ENCODE results near the gene TNFRSF1B.

The TNFRSF1B gene

DNA sequence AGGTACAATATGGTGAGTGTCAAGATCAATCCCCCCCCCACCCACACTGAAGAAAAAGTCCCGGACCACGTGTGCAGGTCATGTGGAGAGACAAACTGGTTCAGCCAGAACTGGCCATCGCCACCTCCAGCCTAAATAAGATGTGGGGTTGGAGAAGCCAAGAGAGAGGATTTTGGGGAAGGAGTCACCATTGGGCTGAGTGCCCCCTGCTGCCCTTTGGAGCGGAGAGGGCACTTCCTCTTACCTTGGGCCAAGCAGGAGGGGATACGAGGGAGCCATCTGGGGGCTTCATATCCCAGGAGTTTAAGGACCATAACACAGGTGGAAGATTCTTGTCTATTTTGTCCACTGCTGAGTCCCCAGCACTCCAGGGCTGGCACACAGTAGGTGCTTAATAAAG is 2.6 kb upstream of the TNFRSF1B start:
- no peak overlapping the region for H3K27ac ChIP-seq (ENCODE audit: extremely low read depth, low read depth, low read length)
- no peaks in the 10 kb centered on the region for H3K9me3 ChIP-seq (ENCODE audit: control insufficient read depth, insufficient read depth, low read depth, low read length)
- H3K4me1 ChIP-seq (ENCODE audit: control insufficient read depth, insufficient read depth, low read length): no peaks in the 10 kb centered on the region
- H3K36me3 ChIP-seq (ENCODE audit: control insufficient read depth in 2 of 2, insufficient read depth in 1 of 2, low read length in 2 of 2): no peaks in the 10 kb centered on the region
- CTCF ChIA-PET: interaction anchor here (0.6 kb wide), 1 partner anchor 91 kb away, joined by 3 read pairs; no protein-coding TSS in a partner anchor
- no peak for TF ChIP-seq ZNF221 (tag by site-specific recombination; IDR thresholded peaks at IDR 0.05; ENCODE audit: borderline replicate concordance)
- no peak for TF ChIP-seq GFI1B (tag by site-specific recombination; IDR thresholded peaks at IDR 0.05)
- no peak for TF ChIP-seq ZNF600 (tag by site-specific recombination; IDR thresholded peaks at IDR 0.05)
- TF ChIP-seq ZNF707 (tag by site-specific recombination; IDR thresholded peaks at IDR 0.05): no peak
- no peak for TF ChIP-seq ZNF530 (tag by site-specific recombination; IDR thresholded peaks at IDR 0.05; ENCODE audit: low read depth)
- no peak for TF ChIP-seq ZNF76 (tag by site-specific recombination; IDR thresholded peaks at IDR 0.05; ENCODE audit: borderline replicate concordance, low read depth)
- TF ChIP-seq ZBTB17 (tag by site-specific recombination; IDR thresholded peaks at IDR 0.05): no peak
- no peak for TF ChIP-seq ZNF510 (tag by site-specific recombination; IDR thresholded peaks at IDR 0.05; ENCODE audit: insufficient replicate concordance)
- no peak for TF ChIP-seq ZNF521 (tag by site-specific recombination; IDR thresholded peaks at IDR 0.05)
- TF ChIP-seq ZNF214 (tag by site-specific recombination; IDR thresholded peaks at IDR 0.05; ENCODE audit: borderline replicate concordance): no peak
- TF ChIP-seq KLF8 (tag by site-specific recombination; IDR thresholded peaks at IDR 0.05): no peak
- no peak for TF ChIP-seq GLIS1 (tag by site-specific recombination; IDR thresholded peaks at IDR 0.05)
- TF ChIP-seq ZNF341 (tag by site-specific recombination; IDR thresholded peaks at IDR 0.05; ENCODE audit: low read depth): no peak
- TF ChIP-seq REST (tag by site-specific recombination; IDR thresholded peaks at IDR 0.05): no peak
- no peak for TF ChIP-seq ZNF324 (tag by site-specific recombination; IDR thresholded peaks at IDR 0.05)
- TF ChIP-seq, protein P1, sequence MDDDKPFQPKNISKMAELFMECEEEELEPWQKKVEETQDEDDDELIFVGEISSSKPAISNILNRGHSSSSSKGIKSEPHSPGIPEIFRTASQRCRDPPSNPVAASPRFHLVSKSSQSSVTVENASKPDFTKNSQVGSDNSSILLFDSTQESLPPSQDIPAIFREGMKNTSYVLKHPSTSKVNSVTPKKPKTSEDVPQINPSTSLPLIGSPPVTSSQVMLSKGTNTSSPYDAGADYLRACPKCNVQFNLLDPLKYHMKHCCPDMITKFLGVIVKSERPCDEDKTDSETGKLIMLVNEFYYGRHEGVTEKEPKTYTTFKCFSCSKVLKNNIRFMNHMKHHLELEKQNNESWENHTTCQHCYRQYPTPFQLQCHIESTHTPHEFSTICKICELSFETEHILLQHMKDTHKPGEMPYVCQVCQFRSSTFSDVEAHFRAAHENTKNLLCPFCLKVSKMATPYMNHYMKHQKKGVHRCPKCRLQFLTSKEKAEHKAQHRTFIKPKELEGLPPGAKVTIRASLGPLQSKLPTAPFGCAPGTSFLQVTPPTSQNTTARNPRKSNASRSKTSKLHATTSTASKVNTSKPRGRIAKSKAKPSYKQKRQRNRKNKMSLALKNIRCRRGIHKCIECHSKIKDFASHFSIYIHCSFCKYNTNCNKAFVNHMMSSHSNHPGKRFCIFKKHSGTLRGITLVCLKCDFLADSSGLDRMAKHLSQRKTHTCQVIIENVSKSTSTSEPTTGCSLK (tag by site-specific recombination; IDR thresholded peaks at IDR 0.05): no peak
- TF ChIP-seq ZBTB7A (tag by site-specific recombination; IDR thresholded peaks at IDR 0.05; ENCODE audit: low read depth): no peak
- POLR2A ChIA-PET: interaction anchor here (0.6 kb wide), 1 partner anchor 10 kb away, joined by 4 read pairs; no protein-coding TSS in a partner anchor
- no peak overlapping the region for H3K4me3 ChIP-seq (ENCODE audit: low read depth, low read length)

- ChIA-PET CTCF (interaction anchor here (1.5 kb wide), 1 partner anchor 41 kb away, joined by 5 read pairs; no protein-coding TSS in a partner anchor), POLR2A (no interaction called here)
- no peak overlapping the region for H3K4me3 ChIP-seq (ENCODE audit: low read depth, low read length)
- no peaks in the 10 kb centered on the region for H3K36me3 ChIP-seq (ENCODE audit: control insufficient read depth in 2 of 2, insufficient read depth in 1 of 2, low read length in 2 of 2)
- no peaks in the 10 kb centered on the region for H3K4me1 ChIP-seq (ENCODE audit: control insufficient read depth, insufficient read depth, low read length)
- no peaks in the 10 kb centered on the region for H3K9me3 ChIP-seq (ENCODE audit: control insufficient read depth, insufficient read depth, low read depth, low read length)
- no peak overlapping the region for H3K27ac ChIP-seq (ENCODE audit: extremely low read depth, low read depth, low read length)
- no peak for TF ChIP-seq ZNF266 (tag by site-specific recombination; IDR thresholded peaks at IDR 0.05; ENCODE audit: low read depth)
- TF ChIP-seq, protein P2, sequence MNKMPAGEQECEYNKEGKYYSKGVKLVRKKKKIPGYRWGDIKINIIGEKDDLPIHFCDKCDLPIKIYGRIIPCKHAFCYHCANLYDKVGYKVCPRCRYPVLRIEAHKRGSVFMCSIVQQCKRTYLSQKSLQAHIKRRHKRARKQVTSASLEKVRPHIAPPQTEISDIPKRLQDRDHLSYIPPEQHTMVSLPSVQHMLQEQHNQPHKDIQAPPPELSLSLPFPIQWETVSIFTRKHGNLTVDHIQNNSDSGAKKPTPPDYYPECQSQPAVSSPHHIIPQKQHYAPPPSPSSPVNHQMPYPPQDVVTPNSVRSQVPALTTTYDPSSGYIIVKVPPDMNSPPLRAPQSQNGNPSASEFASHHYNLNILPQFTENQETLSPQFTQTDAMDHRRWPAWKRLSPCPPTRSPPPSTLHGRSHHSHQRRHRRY (tag by site-specific recombination; IDR thresholded peaks at IDR 0.05): no peak
- no peak for TF ChIP-seq ZNF350 (tag by site-specific recombination; IDR thresholded peaks at IDR 0.05)
- TF ChIP-seq WT1 (tag by site-specific recombination; IDR thresholded peaks at IDR 0.05): no peak
- TF ChIP-seq, protein P3, sequence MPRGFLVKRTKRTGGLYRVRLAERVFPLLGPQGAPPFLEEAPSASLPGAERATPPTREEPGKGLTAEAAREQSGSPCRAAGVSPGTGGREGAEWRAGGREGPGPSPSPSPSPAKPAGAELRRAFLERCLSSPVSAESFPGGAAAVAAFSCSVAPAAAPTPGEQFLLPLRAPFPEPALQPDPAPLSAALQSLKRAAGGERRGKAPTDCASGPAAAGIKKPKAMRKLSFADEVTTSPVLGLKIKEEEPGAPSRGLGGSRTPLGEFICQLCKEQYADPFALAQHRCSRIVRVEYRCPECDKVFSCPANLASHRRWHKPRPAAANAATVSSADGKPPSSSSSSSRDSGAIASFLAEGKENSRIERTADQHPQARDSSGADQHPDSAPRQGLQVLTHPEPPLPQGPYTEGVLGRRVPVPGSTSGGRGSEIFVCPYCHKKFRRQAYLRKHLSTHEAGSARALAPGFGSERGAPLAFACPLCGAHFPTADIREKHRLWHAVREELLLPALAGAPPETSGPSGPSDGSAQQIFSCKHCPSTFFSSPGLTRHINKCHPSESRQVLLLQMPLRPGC (tag by site-specific recombination; IDR thresholded peaks at IDR 0.05): no peak
- TF ChIP-seq, protein P4, sequence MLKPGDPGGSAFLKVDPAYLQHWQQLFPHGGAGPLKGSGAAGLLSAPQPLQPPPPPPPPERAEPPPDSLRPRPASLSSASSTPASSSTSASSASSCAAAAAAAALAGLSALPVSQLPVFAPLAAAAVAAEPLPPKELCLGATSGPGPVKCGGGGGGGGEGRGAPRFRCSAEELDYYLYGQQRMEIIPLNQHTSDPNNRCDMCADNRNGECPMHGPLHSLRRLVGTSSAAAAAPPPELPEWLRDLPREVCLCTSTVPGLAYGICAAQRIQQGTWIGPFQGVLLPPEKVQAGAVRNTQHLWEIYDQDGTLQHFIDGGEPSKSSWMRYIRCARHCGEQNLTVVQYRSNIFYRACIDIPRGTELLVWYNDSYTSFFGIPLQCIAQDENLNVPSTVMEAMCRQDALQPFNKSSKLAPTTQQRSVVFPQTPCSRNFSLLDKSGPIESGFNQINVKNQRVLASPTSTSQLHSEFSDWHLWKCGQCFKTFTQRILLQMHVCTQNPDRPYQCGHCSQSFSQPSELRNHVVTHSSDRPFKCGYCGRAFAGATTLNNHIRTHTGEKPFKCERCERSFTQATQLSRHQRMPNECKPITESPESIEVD (tag by site-specific recombination; IDR thresholded peaks at IDR 0.05): no peak
- no peak for TF ChIP-seq YY1 (tag by site-specific recombination; IDR thresholded peaks at IDR 0.05)
Observed at GRCh38 chr1:12165342-12165741, 1.4 kb upstream of the TNFRSF1B start.

All from HEK293 (cell line).